Gastroesophageal sphincter (tissue), 3 donors: ENCODE results near the gene ERN2.

Experiments
- POLR2A ChIP-seq, 2 donors: fragments of 450-650 bp; IDR thresholded peaks; one replicate each; pipeline ENCODE4 v1.6.1; 2017; ENCODE audit warnings: antibody characterized with exemption in 2 of 2, mild to moderate bottlenecking in 2 of 2, moderate library complexity in 1 of 2
- POLR2AphosphoS5 ChIP-seq: sonication (generic); formaldehyde crosslinking; IDR thresholded peaks from one replicate; pipeline ENCODE4 v1.6.1; 2017; ENCODE audit warnings: antibody characterized with exemption
- TF ChIP-seq, protein P1 (sequence below), 4 experiments: fragments of 200-600 bp in 2 of 4; fragments of 450-650 bp in 2 of 4; sonication (generic) in 1 of 4; IDR thresholded peaks; one replicate each; pipeline ENCODE4 v1.5.1; 2017 to 2019; ENCODE audit warnings: antibody characterized with exemption in 4 of 4, mild to moderate bottlenecking in 2 of 4, moderate library complexity in 2 of 4

DNA sequence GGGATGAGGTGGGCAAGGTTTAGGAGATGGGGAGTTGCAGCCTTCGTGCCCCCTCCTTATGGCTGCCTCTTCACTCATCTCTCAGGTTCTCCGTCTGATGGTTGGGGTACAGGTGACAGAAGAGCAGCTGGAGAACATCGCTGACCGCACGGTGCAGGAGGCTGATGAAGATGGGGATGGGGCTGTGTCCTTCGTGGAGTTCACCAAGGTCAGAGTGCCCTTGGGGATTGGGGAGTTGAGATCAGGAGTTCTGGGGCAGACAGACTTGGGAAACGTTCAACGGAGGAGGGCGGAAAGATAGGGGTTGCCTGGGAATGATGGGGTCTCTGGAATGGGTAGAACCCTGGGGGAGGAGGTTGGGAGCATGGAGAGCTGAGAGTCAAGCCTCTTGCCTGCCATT, 44.1 kb upstream of the ERN2 start:
- TF ChIP-seq POLR2AphosphoS5 (no peak), POLR2A (IDR thresholded peaks at IDR 0.05) (no peak)
- TF ChIP-seq, protein P1, sequence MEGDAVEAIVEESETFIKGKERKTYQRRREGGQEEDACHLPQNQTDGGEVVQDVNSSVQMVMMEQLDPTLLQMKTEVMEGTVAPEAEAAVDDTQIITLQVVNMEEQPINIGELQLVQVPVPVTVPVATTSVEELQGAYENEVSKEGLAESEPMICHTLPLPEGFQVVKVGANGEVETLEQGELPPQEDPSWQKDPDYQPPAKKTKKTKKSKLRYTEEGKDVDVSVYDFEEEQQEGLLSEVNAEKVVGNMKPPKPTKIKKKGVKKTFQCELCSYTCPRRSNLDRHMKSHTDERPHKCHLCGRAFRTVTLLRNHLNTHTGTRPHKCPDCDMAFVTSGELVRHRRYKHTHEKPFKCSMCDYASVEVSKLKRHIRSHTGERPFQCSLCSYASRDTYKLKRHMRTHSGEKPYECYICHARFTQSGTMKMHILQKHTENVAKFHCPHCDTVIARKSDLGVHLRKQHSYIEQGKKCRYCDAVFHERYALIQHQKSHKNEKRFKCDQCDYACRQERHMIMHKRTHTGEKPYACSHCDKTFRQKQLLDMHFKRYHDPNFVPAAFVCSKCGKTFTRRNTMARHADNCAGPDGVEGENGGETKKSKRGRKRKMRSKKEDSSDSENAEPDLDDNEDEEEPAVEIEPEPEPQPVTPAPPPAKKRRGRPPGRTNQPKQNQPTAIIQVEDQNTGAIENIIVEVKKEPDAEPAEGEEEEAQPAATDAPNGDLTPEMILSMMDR (IDR thresholded peaks at IDR 0.05), result no peak
